Kidney epithelial cell (primary cell): ENCODE results near the gene DDAH1. TPM values are rescaled to one million over a fixed set of nuclear protein-coding genes. Genes with fewer than 3 reads are reported as not detected.

Source experiments
- DNase-seq: peaks from one replicate; pipeline ENCODE4 v3.0.0-alpha.2; 2010; ENCODE audit warnings: low read depth
- H3K27me3 ChIP-seq: 2 replicates; pipeline ENCODE4 v1.6.0; 2011; ENCODE audit warnings: low read length; ENCODE audit not compliant: control insufficient read depth, insufficient read depth
- H3K36me3 ChIP-seq: 2 replicates; pipeline ENCODE4 v1.5.1; 2011; ENCODE audit warnings: low read length; ENCODE audit not compliant: control insufficient read depth, insufficient read depth
- H3K4me3 ChIP-seq: 2 replicates; pipeline ENCODE4 v1.5.1; 2011; ENCODE audit warnings: low read depth, mild to moderate bottlenecking, control low read depth, low read length
- CTCF ChIP-seq: IDR thresholded peaks from 2 replicates; pipeline ENCODE4 v1.5.1; 2011; ENCODE audit warnings: mild to moderate bottlenecking, moderate library complexity, low read length, control low read depth, inconsistent platforms; ENCODE audit not compliant: insufficient read depth, poor library complexity, severe bottlenecking
- total RNA-seq: library from RNA; depleted of rRNA; stranded (reverse); fragments of >200 nt; gene quantifications from 2 replicates; pipeline ENCODE4 v1.2.3, GENCODE V29; 2015

The DDAH1 gene
- total RNA-seq, 1 donor from 2014 or later, result 33.4 TPM

- H3K27me3 ChIP-seq, result no peaks in the 10 kb centered on the region
These were observed 121.7 kb downstream of the DDAH1 start for GRCh38 chr1:85343213-85343611.

GRCh38 chr1:85342207-85342606, 122.8 kb downstream of the DDAH1 start:
- no peak overlapping the region for H3K4me3 ChIP-seq

More at GRCh38 chr1:85343213-85343611, 121.7 kb downstream of the DDAH1 start:
- Histone ChIP-seq H3K36me3 (no peaks in the 10 kb centered on the region), H3K4me3 (no peak overlapping the region)
- TF ChIP-seq CTCF, result no peak
- DNase-seq, result no peak

DNA sequence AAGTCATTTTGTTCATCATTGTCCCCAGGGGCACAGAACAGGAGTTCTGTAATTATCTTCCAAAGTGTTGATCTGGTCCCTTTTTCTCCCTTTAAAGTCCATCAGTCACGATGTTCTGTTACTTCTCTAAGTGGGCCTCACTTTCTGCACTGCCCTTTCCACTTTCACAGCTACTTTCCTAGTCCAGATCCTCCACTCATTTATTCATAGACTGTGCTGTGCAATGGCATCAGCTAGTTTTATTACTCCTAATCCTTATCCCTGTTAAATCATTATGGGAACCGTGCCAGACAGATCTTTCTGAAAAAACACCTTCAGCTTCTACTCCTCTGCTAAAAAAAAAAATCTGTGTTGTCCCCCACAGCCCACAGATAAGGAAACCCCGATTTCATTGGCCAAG, 124.5 kb downstream of the DDAH1 start:
- no peak for TF ChIP-seq CTCF
- H3K4me3 ChIP-seq, result no peak overlapping the region
- no peaks in the 10 kb centered on the region for H3K27me3 ChIP-seq
- no peaks in the 10 kb centered on the region for H3K36me3 ChIP-seq
- no peak for DNase-seq

More at GRCh38 chr1:85342207-85342606, 122.8 kb downstream of the DDAH1 start:
- Histone ChIP-seq H3K27me3 (no peaks in the 10 kb centered on the region), H3K36me3 (no peaks in the 10 kb centered on the region)
- no peak for TF ChIP-seq CTCF
- DNase-seq, result no peak

DNA sequence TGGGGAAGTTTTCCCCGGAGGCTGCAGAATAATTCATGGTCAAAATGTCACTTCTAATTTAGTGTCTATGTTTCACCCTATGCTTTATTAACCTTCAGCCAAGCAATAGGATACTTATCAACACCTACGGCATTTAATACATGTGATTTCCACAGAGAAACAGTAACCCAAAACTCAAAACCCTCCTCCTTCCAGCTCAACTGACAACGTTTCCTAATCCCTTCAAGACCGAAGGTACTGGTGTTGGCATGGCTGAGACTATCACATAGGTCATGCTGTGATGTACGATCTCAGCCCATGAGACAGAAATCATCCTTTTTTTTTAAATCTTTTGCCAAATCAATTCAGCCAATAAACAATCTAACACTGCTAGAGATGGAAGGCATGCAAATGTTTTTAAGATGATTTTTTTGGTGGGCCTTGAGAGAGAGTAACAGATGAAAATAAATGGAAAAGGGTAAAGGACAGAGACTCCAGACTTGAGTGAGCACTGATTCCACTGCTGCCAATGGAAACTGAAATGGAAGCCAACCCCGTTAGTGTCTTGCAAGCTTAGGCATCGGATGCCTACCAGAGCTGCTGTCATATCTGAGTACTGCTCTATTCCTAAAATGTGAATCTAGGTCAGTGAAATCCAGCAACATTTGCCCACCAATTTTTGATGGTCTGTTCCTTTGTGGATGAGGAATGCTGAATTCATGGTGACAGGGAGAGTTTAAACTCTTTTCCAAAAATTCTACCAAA, 125.1 kb downstream of the DDAH1 start:
- Histone ChIP-seq H3K27me3 (no peaks in the 10 kb centered on the region), H3K4me3 (no peak overlapping the region), H3K36me3 (no peaks in the 10 kb centered on the region)
- no peak for DNase-seq
- no peak for TF ChIP-seq CTCF

- no peak for TF ChIP-seq CTCF
- H3K27me3 ChIP-seq, result no peaks in the 10 kb centered on the region
- no peak for DNase-seq
- no peak overlapping the region for H3K4me3 ChIP-seq
- H3K36me3 ChIP-seq, result no peaks in the 10 kb centered on the region
These were observed 125.9 kb downstream of the DDAH1 start for GRCh38 chr1:85339089-85339488.

DNA sequence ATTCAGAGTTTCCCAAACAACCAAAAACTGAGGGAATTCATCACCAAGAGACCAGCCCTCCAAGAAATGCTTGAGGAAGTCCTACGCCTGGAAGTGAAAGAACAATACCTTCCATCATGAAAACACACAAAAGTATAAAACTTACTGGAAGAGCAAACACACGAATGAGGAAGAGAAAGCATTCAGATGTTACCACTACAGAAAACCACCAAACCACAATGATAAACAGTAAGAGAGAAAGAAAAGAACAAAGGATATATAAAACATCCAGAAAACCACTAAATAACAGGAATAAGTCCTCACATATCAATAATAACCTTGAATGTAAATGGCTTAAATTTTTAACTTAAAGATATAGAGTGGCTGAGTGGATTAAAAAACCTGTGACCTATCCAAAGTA, 130.0 kb downstream of the DDAH1 start:
- TF ChIP-seq CTCF, result no peak
- no peak for DNase-seq

More for the DNA sequence above, 130.0 kb downstream of the DDAH1 start:
- Histone ChIP-seq H3K4me3 (no peak overlapping the region), H3K27me3 (no peaks in the 10 kb centered on the region), H3K36me3 (no peaks in the 10 kb centered on the region)
